Skeletal muscle satellite cell (primary cell): ENCODE data around the gene CATSPER1. TPM values are rescaled to one million over a fixed set of nuclear protein-coding genes. Genes with fewer than 3 reads are reported as not detected.
A peak's percentile ranks its signal among the peaks of the same experiment; 100 is the strongest.

Experiments used
- H3K27me3 ChIP-seq: 2 replicates; pipeline ENCODE4 v1.7.0; 2013; ENCODE audit warnings: low read length; ENCODE audit not compliant: control insufficient read depth, insufficient read depth
- H3K36me3 ChIP-seq: 2 replicates; pipeline ENCODE4 v1.7.0; 2013; ENCODE audit warnings: mild to moderate bottlenecking, control low read depth, low read length; ENCODE audit not compliant: insufficient read depth
- H3K4me1 ChIP-seq: 2 replicates; pipeline ENCODE4 v1.7.0; 2013; ENCODE audit warnings: low read length; ENCODE audit not compliant: control insufficient read depth, insufficient read depth
- H3K4me2 ChIP-seq: 2 replicates; pipeline ENCODE4 v1.7.0; 2013; ENCODE audit warnings: mild to moderate bottlenecking, low read length
- H3K4me3 ChIP-seq: 2 replicates; pipeline ENCODE4 v1.7.0; 2013; ENCODE audit warnings: low read length
- H3K9ac ChIP-seq: 2 replicates; pipeline ENCODE4 v1.7.0; 2013; ENCODE audit warnings: mild to moderate bottlenecking, low read depth, low read length, moderate library complexity
- H3K9me3 ChIP-seq: replicated peaks from 2 replicates; pipeline ENCODE4 v1.7.0; 2013; ENCODE audit warnings: mild to moderate bottlenecking, control low read depth, low read length
- total RNA-seq: library from RNA; depleted of rRNA; stranded (reverse); fragments of >200 nt; gene quantifications from 2 replicates; pipeline ENCODE4 v1.2.3, GENCODE V29; 2012; rRNA removed

The CATSPER1 gene
- total RNA-seq: 0.44 and 1.0 TPM in 2 replicates

DNA sequence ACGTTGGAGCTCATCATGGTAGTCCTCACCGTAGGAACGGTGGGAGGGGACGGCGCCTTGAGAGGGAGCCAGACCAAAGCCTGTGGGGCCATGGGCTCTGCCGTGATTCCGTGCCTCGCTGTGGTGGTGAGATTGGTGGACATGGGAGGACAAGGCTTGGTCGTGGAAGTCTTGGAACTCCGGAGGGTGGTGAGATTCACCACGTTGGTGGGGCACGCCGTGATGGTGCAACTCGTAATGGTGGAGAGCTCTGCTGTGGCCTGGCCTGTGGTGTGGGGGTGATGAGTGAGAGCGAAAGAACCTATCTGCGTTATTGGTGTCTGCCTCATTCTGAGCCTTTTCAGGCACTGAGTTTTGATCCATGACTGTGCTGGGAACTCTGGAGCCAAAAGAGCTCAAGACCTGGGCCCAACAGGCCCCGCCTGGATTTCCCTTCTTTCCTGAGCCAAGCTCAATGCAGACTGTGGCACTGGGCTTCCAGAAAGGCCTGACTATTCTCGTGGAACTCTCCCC, at the start of gene CATSPER1:
CATSPER1 (minus strand) TSS at position 463 of the 513 bp plus-strand sequence; CDS start at position 363, 100 bp downstream.
- Histone ChIP-seq H3K9me3 (no peaks in the 10 kb centered on the region), H3K4me2 (no peak within 1 kb of the TSS), H3K27me3 (no peaks in the 10 kb centered on the region), H3K36me3 (no peaks in the 10 kb centered on the region), H3K4me1 (peaks cover 17% of the 10 kb centered on the region), H3K4me3 (no peak within 1 kb of the TSS), H3K9ac (no peak within 1 kb of the TSS)

DNA sequence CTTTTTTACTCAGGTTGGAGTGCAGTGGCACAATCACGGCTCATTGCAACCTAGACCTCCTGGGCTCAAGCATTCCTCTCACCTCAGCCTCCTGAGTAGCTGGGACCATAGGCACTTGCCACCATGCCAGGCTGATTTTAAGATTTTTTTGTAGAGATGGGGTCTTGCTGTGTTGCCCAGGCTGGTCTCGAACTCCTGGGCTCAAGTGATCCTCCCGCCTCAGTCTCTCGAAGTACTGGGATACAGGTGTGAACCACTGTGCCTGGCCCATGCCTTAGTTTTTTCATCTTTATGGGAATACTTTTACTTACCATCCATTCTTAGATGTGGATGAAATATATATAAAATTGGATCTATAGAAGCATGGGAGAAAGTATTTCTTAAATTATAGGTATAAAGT, 49.0 kb upstream of the CATSPER1 start:
- Histone ChIP-seq H3K27me3 (no peaks in the 10 kb centered on the region), H3K4me2 (no peak overlapping the region), H3K4me1 (peaks cover 20% of the 10 kb centered on the region), H3K9ac (no peak overlapping the region), H3K36me3 (peaks cover 30% of the 10 kb centered on the region), H3K4me3 (no peak overlapping the region), H3K9me3 (no peaks in the 10 kb centered on the region)

- peaks cover 29% of the 10 kb centered on the region for H3K36me3 ChIP-seq
- H3K4me2 ChIP-seq: no peak overlapping the region
- H3K9ac ChIP-seq: no peak overlapping the region
- no peak overlapping the region for H3K4me3 ChIP-seq
- no peaks in the 10 kb centered on the region for H3K9me3 ChIP-seq
- H3K4me1 ChIP-seq: peaks cover 29% of the 10 kb centered on the region
- no peaks in the 10 kb centered on the region for H3K27me3 ChIP-seq
Measured at GRCh38 chr11:66073669-66074068, 47.4 kb upstream of the CATSPER1 start.

- no peaks in the 10 kb centered on the region for H3K9me3 ChIP-seq
- peak overlapping the region; percentile 87 for H3K4me2 ChIP-seq
- no peak overlapping the region for H3K9ac ChIP-seq
- peaks cover 33% of the 10 kb centered on the region for H3K36me3 ChIP-seq
- H3K27me3 ChIP-seq: no peaks in the 10 kb centered on the region
- peaks cover 33% of the 10 kb centered on the region for H3K4me1 ChIP-seq
- H3K4me3 ChIP-seq: peak overlapping the region; percentile 17
Measured at GRCh38 chr11:66072518-66072917, 46.2 kb upstream of the CATSPER1 start.

- Histone ChIP-seq H3K4me3 (peak overlapping the region; percentile 91), H3K4me1 (peaks cover 33% of the 10 kb centered on the region), H3K9me3 (no peaks in the 10 kb centered on the region), H3K4me2 (peak overlapping the region; percentile 87), H3K27me3 (no peaks in the 10 kb centered on the region), H3K9ac (peak overlapping the region; percentile 87), H3K36me3 (peaks cover 38% of the 10 kb centered on the region)
Measured at GRCh38 chr11:66072081-66072480, 45.8 kb upstream of the CATSPER1 start.

- peak overlapping the region; percentile 91 for H3K4me3 ChIP-seq
- peak overlapping the region; percentile 87 for H3K4me2 ChIP-seq
- peaks cover 27% of the 10 kb centered on the region for H3K4me1 ChIP-seq
- H3K9me3 ChIP-seq: no peaks in the 10 kb centered on the region
- peak overlapping the region; percentile 87 for H3K9ac ChIP-seq
- no peaks in the 10 kb centered on the region for H3K27me3 ChIP-seq
- peaks cover 44% of the 10 kb centered on the region for H3K36me3 ChIP-seq
Measured at GRCh38 chr11:66071381-66071801, 45.1 kb upstream of the CATSPER1 start.

GRCh38 chr11:66070604-66071380, 44.5 kb upstream of the CATSPER1 start:
- Histone ChIP-seq H3K9ac (peak overlapping the region; percentile 87), H3K27me3 (no peaks in the 10 kb centered on the region), H3K36me3 (peaks cover 50% of the 10 kb centered on the region), H3K4me1 (peaks cover 27% of the 10 kb centered on the region), H3K4me2 (peak overlapping the region; percentile 87), H3K9me3 (no peaks in the 10 kb centered on the region), H3K4me3 (peak overlapping the region; percentile 91)

GRCh38 chr11:66069715-66070603, 43.7 kb upstream of the CATSPER1 start, which contains the start of gene PACS1:
PACS1 (plus strand) TSS chr11:66070272; CDS start chr11:66070487, 215 bp downstream.
- Histone ChIP-seq H3K4me3 (peak within 1 kb of the TSS; percentile 91), H3K9ac (peak within 1 kb of the TSS; percentile 87), H3K4me2 (peak within 1 kb of the TSS; percentile 87), H3K4me1 (peaks cover 27% of the 10 kb centered on the region), H3K36me3 (peaks cover 57% of the 10 kb centered on the region), H3K9me3 (no peaks in the 10 kb centered on the region), H3K27me3 (no peaks in the 10 kb centered on the region)

DNA sequence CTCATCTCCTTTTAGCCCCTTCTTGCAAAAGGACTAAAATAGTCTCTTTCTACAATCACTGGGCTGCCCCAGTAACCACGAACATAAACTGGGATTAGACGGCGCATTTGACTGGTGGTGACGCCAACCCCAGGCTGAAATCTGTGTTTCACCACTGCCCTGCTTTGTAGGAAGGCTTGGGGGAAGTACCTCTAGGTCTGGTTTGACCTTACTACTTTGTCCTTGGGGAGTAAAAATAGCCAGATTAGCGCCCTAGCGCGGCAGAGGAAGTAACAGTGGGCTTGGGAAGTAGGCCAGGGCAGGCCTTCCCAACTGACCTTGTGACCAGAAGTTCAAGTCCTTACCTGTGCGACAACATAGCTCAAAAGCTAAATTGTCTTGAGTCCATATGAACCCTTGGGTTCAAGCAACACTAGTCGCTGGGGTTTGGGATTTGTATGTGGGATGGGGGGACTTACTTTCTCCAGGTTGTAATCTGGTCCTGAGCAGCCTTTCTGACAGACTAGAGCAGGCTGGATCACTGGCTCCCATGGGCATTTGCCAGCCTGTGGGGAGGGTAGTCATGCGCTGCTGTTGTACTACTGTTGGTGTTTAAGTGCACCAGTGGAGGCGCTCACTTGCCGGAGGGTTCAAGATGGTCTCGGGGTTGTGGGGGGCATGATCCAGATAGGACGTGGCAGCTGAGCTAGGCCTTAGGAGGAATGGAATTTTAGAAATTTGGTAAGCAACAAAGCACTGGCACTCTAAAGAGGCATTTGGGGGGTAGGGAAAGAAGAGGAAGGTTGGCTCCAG, 42.8 kb upstream of the CATSPER1 start:
- peak overlapping the region; percentile 91 for H3K4me3 ChIP-seq
- H3K4me2 ChIP-seq: peak overlapping the region; percentile 87
- peaks cover 60% of the 10 kb centered on the region for H3K36me3 ChIP-seq
- H3K9me3 ChIP-seq: no peaks in the 10 kb centered on the region
- H3K9ac ChIP-seq: peak overlapping the region; percentile 87
- peaks cover 27% of the 10 kb centered on the region for H3K4me1 ChIP-seq
- H3K27me3 ChIP-seq: no peaks in the 10 kb centered on the region

- no peaks in the 10 kb centered on the region for H3K9me3 ChIP-seq
- no peaks in the 10 kb centered on the region for H3K27me3 ChIP-seq
- peaks cover 65% of the 10 kb centered on the region for H3K36me3 ChIP-seq
- H3K9ac ChIP-seq: peak overlapping the region; percentile 87
- no peak overlapping the region for H3K4me3 ChIP-seq
- H3K4me2 ChIP-seq: no peak overlapping the region
- H3K4me1 ChIP-seq: peaks cover 27% of the 10 kb centered on the region
Measured at GRCh38 chr11:66068154-66068821, 42.0 kb upstream of the CATSPER1 start.
